K562 (cell line): ENCODE results near the gene ZNF30. TPM values are rescaled to one million over a fixed set of nuclear protein-coding genes. Genes with fewer than 3 reads are reported as not detected.

Experiments used
- EHMT2 ChIP-seq: fragments of 450-650 bp; IDR thresholded peaks from 2 replicates; pipeline ENCODE4 v1.6.1; 2018; ENCODE audit warnings: antibody characterized with exemption
- HDAC8 ChIP-seq: fragments of 450-650 bp; IDR thresholded peaks from 2 replicates; pipeline ENCODE4 v1.6.1; 2016; ENCODE audit warnings: mild to moderate bottlenecking, missing genetic modification characterization, moderate library complexity, missing compliant biosample characterization
- HINFP ChIP-seq: fragments of 450-650 bp; conservative IDR thresholded peaks from 2 replicates; pipeline ENCODE4 v1.6.1; 2016; ENCODE audit warnings: missing genetic modification characterization, low read depth, mild to moderate bottlenecking, control low read depth, missing compliant biosample characterization
- KLF16 ChIP-seq: IDR thresholded peaks from 2 replicates; pipeline ENCODE4 v1.6.1; 2016; ENCODE audit warnings: antibody characterized with exemption
- MGA ChIP-seq: fragments of 450-650 bp; IDR thresholded peaks from 2 replicates; pipeline ENCODE4 v1.6.1; 2016; ENCODE audit warnings: mild to moderate bottlenecking, moderate library complexity
- NFRKB ChIP-seq: fragments of 450-650 bp; IDR thresholded peaks from 2 replicates; pipeline ENCODE4 v1.6.1; 2016; ENCODE audit warnings: low read depth
- RUNX1 ChIP-seq: sonication (generic); IDR thresholded peaks from 2 replicates; pipeline ENCODE4 v1.6.1; 2016; ENCODE audit warnings: antibody characterized with exemption, low read depth
- SMARCA4 ChIP-seq: fragments of 450-650 bp; IDR thresholded peaks from 2 replicates; pipeline ENCODE4 v1.6.1; 2016
- TRIM28 ChIP-seq: fragments of 450-650 bp; IDR thresholded peaks from 2 replicates; pipeline ENCODE4 v1.6.1; 2017
- ZBTB12 ChIP-seq: fragments of 250-450 bp; sonication (Bioruptor Pico); IDR thresholded peaks from 2 replicates; pipeline ENCODE4 v1.4.0; 2020
- ZKSCAN8 ChIP-seq: fragments of 200-800 bp; sonication (Bioruptor generic); IDR thresholded peaks from 2 replicates; pipeline ENCODE4 v1.6.1; 2016; ENCODE audit warnings: missing genetic modification characterization, missing compliant biosample characterization
- ZNF134 ChIP-seq: fragments of 250-450 bp; sonication (Bioruptor Pico); conservative IDR thresholded peaks from 2 replicates; pipeline ENCODE4 v1.4.0; 2020
- ZNF699 ChIP-seq: fragments of 250-450 bp; sonication (Bioruptor Pico); IDR thresholded peaks from 2 replicates; pipeline ENCODE4 v1.8.0; 2021; ENCODE audit warnings: mild to moderate bottlenecking, moderate library complexity; ENCODE audit not compliant: insufficient replicate concordance
- polyA plus RNA-seq, 8 experiments: library from polyadenylated mRNA; depleted of rRNA in 4 of 8; stranded (reverse) in 5 of 8; unstranded in 3 of 8; fragments of >200 nt; fragmentation: Nextera tagmentation in 2 of 8; fragmentation: Illumina TruSeq in 1 of 8; extraction: Ambion mirVana in 2 of 8; extraction: Trizol in 1 of 8; gene quantifications; 2 replicates each; pipeline versions ENCODE4 v1.2.1 to v1.2.3, GENCODE V29; 2011 to 2014; ENCODE audit warnings: inconsistent platforms in 1 of 8, missing spikeins in 1 of 8
- total RNA-seq, 7 experiments: library from RNA; depleted of rRNA in 6 of 7; stranded (reverse); fragments of >200 nt in 6 of 7; fragmentation: Illumina TruSeq in 2 of 7; extraction: Trizol in 2 of 7; gene quantifications; 2 replicates each; pipeline versions ENCODE4 v1.2.1 to v1.2.3, GENCODE V29; 2011 to 2021; ENCODE audit warnings: low replicate concordance in 1 of 7
- TF ChIP-seq, protein P1 (sequence below): sonication (generic); IDR thresholded peaks from 2 replicates; pipeline ENCODE4 v1.6.1; 2016

ZNF30 gene
- total and polyA plus RNA-seq, 9 of the 15 experiments (the other 6 are each of a cell fraction or from before 2014, with no cell fraction given) = 7.3 to 13.4 (median 10.6) TPM

GRCh38 chr19:34920090-34920786 is 6.5 kb upstream of the ZNF30 start (continued):
- TF ChIP-seq, protein P1, sequence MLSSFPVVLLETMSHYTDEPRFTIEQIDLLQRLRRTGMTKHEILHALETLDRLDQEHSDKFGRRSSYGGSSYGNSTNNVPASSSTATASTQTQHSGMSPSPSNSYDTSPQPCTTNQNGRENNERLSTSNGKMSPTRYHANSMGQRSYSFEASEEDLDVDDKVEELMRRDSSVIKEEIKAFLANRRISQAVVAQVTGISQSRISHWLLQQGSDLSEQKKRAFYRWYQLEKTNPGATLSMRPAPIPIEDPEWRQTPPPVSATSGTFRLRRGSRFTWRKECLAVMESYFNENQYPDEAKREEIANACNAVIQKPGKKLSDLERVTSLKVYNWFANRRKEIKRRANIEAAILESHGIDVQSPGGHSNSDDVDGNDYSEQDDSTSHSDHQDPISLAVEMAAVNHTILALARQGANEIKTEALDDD = peak; percentile 95
- peak; percentile 81 for TF ChIP-seq HINFP (tag)
- peak; percentile 52 for TF ChIP-seq ZBTB12
- TF ChIP-seq TRIM28 = peak; percentile 82
- TF ChIP-seq HDAC8 = peak; percentile 91
- TF ChIP-seq MGA = peak; percentile 52; the same call in 1 of the 2 replicates
- peak; percentile 84 for TF ChIP-seq ZNF699
- peak; percentile 62 for TF ChIP-seq SMARCA4
- TF ChIP-seq NFRKB = 0 out of 2 replicates have a peak, but pooled peaks have one; percentile 29
- peak; percentile 93 for TF ChIP-seq KLF16
- TF ChIP-seq ZNF134 (CRISPR knock-in tag) = peak; percentile 40
- TF ChIP-seq RUNX1 = peak; percentile 72; the same call in 1 of the 2 replicates
- TF ChIP-seq EHMT2 = peak; percentile 61; the same call in 1 of the 2 replicates
- peak; percentile 73 for TF ChIP-seq ZKSCAN8 (CRISPR knock-in tag)
